ENCODE measurements around the gene SPACA6. TPM values are rescaled to one million over a fixed set of nuclear protein-coding genes. Genes with fewer than 3 reads are reported as not detected.
A peak's percentile ranks its signal among the peaks of the same experiment; 100 is the strongest.
"Not testable (repeated sequence)": the region's sequence is repeated elsewhere in the genome, so short reads cannot be mapped to it uniquely, and the experiment has no call there.

SPACA6 gene
- polyA plus RNA-seq, 3 donors: 0.99 to 5.1 (median 2.4) TPM

DNA sequence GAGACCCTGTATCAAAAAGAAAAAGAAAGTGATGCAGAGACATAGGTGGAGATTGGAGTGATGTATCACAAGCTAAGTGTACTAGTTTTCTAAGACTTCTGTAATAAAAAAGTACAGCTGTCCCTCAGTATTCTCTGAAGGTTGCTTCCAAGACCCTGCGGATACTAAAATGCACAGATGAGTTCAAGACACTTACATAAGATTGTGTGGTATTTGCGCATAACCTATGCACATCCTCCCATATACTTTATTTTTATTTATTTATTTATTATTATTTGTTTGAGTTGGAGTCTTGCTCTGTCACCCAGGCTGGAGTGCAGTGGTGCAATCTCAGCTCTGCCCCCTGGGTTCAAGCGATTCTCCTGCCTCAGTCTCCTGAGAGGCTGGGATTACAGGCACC is 44.3 kb downstream of the SPACA6 start:
- H3K36me3 Mint-ChIP-seq: peaks cover 5 to 10% of the 10 kb centered on the region in 2 donors
- peaks cover under 1% of the 10 kb centered on the region for H4K20me1 ChIP-seq (ENCODE audit: insufficient read depth, low read length)
- intact Hi-C loops (cut with micrococcal nuclease): loop anchor here (2.0 to 5.0 kb wide), 3 partner anchors 13 to 40 kb away; partner anchors contain the start of gene FPR1 (in 1 of the 2)
- peak overlapping the region in 5 of 7 donors; percentile 90 to 99 (median 92) for H3K27ac Mint-ChIP-seq
- TF ChIP-seq, protein P1, sequence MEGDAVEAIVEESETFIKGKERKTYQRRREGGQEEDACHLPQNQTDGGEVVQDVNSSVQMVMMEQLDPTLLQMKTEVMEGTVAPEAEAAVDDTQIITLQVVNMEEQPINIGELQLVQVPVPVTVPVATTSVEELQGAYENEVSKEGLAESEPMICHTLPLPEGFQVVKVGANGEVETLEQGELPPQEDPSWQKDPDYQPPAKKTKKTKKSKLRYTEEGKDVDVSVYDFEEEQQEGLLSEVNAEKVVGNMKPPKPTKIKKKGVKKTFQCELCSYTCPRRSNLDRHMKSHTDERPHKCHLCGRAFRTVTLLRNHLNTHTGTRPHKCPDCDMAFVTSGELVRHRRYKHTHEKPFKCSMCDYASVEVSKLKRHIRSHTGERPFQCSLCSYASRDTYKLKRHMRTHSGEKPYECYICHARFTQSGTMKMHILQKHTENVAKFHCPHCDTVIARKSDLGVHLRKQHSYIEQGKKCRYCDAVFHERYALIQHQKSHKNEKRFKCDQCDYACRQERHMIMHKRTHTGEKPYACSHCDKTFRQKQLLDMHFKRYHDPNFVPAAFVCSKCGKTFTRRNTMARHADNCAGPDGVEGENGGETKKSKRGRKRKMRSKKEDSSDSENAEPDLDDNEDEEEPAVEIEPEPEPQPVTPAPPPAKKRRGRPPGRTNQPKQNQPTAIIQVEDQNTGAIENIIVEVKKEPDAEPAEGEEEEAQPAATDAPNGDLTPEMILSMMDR (IDR thresholded peaks at IDR 0.05): no peak
- no peak overlapping the region for H3K9ac ChIP-seq (ENCODE audit: insufficient read depth, low read length, poor library complexity, severe bottlenecking)
- no peak overlapping the region for H3K4me3 Mint-ChIP-seq
- no peak for DNase-seq
- no peaks in the 10 kb centered on the region for H3K36me3 ChIP-seq (replicated peaks in 1 of 2; ENCODE audit: control insufficient read depth in 1 of 2, insufficient read depth in 2 of 2, low read length in 2 of 2)
- H3K79me2 ChIP-seq (ENCODE audit: insufficient read depth, low read length): no peaks in the 10 kb centered on the region
- H3K27me3 Mint-ChIP-seq (ENCODE audit: low read depth in 3 of 3): peaks cover under 1 to 14% (median 9%) of the 10 kb centered on the region in 3 donors
- peaks cover 58% of the 10 kb centered on the region for H3K4me1 Mint-ChIP-seq
- no peaks in the 10 kb centered on the region for H3K9me3 ChIP-seq (replicated peaks in 1 of 2; ENCODE audit: control insufficient read depth in 1 of 2, insufficient read depth in 1 of 2, low read length in 2 of 2)
- H3K27ac ChIP-seq (ENCODE audit: low read depth in 1 of 2, low read length in 2 of 2): no peak overlapping the region
- peaks cover 65 to 68% of the 10 kb centered on the region in 2 donors for H3K4me1 ChIP-seq (ENCODE audit: control insufficient read depth in 1 of 2, insufficient read depth in 2 of 2, low read length in 2 of 2)
- WGBS (ENCODE audit: insufficient coverage): 100% methylated on average over 1 of the region's 3 CpGs
- no peaks in the 10 kb centered on the region for H3K27me3 ChIP-seq (ENCODE audit: control insufficient read depth in 2 of 2, insufficient read depth in 2 of 2, low read length in 2 of 2)
- no peak overlapping the region for H2AFZ ChIP-seq (ENCODE audit: insufficient read depth, low read depth, low read length, poor library complexity, severe bottlenecking)
- no peak overlapping the region for H3K4me2 ChIP-seq (replicated peaks; ENCODE audit: extremely low read depth, low read length, poor library complexity, severe bottlenecking)
- H3K9me3 Mint-ChIP-seq: peaks cover 0 to 2% (median 0%) of the 10 kb centered on the region in 7 donors
- no peak overlapping the region for H3K4me3 ChIP-seq (replicated peaks in 1 of 3; ENCODE audit: low read depth in 2 of 3, low read length in 3 of 3)

DNA sequence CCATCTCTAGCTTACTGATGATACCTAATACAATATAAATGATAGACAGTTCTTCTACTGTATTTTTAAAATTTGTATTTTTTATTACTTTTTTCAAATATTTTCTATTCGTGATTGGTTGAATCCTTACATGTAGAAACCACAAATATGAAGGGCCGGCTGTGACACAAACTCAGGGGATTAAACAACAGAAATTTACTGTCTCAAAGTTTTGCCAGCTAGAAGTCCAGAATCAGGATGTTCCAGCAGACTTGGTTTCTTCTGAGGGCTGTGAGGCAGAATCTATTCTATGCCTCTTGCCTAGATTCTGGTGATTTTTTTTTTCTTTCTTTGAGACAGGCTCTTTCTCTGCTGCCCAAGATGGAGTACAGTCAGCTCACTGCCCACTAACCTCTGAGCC is 44.8 kb downstream of the SPACA6 start:
- Histone ChIP-seq H3K4me1 (ENCODE audit: control insufficient read depth in 1 of 2, insufficient read depth in 2 of 2, low read length in 2 of 2) (peaks cover 68% of the 10 kb centered on the region in 2 donors), H2AFZ (ENCODE audit: insufficient read depth, low read depth, low read length, poor library complexity, severe bottlenecking) (no peak overlapping the region), H3K9ac (ENCODE audit: insufficient read depth, low read length, poor library complexity, severe bottlenecking) (no peak overlapping the region), H3K27me3 (ENCODE audit: control insufficient read depth in 2 of 2, insufficient read depth in 2 of 2, low read length in 2 of 2) (no peaks in the 10 kb centered on the region), H3K27ac (ENCODE audit: low read depth in 1 of 2, low read length in 2 of 2) (no peak overlapping the region), H3K4me2 (replicated peaks; ENCODE audit: extremely low read depth, low read length, poor library complexity, severe bottlenecking) (no peak overlapping the region), H3K79me2 (ENCODE audit: insufficient read depth, low read length) (no peaks in the 10 kb centered on the region), H4K20me1 (ENCODE audit: insufficient read depth, low read length) (peaks cover 6% of the 10 kb centered on the region), H3K4me3 (replicated peaks in 1 of 3; ENCODE audit: low read depth in 2 of 3, low read length in 3 of 3) (no peak overlapping the region), H3K9me3 (replicated peaks in 1 of 2; ENCODE audit: control insufficient read depth in 1 of 2, insufficient read depth in 1 of 2, low read length in 2 of 2) (no peaks in the 10 kb centered on the region), H3K36me3 (replicated peaks in 1 of 2; ENCODE audit: control insufficient read depth in 1 of 2, insufficient read depth in 2 of 2, low read length in 2 of 2) (peaks cover 0 to under 1% of the 10 kb centered on the region in 2 donors)
- Mint-ChIP-seq H3K27ac (peak overlapping the region in 6 of 7 donors; percentile 57 to 88 (median 78)), H3K27me3 (ENCODE audit: low read depth in 3 of 3) (peaks cover 0 to 14% (median 4%) of the 10 kb centered on the region in 3 donors), H3K4me1 (peaks cover 61% of the 10 kb centered on the region), H3K9me3 (peaks cover 0 to 2% (median 0%) of the 10 kb centered on the region in 7 donors), H3K36me3 (peaks cover 10 to 16% of the 10 kb centered on the region in 2 donors), H3K4me3 (no peak overlapping the region)
- intact Hi-C loops (cut with micrococcal nuclease): loop anchor here (2.0 to 5.0 kb wide), 3 partner anchors 13 to 39 kb away; partner anchors contain the start of gene FPR1 (in 1 of the 2)
- 80% methylated on average over 1 of the region's 2 CpGs for WGBS (ENCODE audit: insufficient coverage)
- TF ChIP-seq, protein P1 (IDR thresholded peaks at IDR 0.05): no peak
- DNase-seq: no peak

DNA sequence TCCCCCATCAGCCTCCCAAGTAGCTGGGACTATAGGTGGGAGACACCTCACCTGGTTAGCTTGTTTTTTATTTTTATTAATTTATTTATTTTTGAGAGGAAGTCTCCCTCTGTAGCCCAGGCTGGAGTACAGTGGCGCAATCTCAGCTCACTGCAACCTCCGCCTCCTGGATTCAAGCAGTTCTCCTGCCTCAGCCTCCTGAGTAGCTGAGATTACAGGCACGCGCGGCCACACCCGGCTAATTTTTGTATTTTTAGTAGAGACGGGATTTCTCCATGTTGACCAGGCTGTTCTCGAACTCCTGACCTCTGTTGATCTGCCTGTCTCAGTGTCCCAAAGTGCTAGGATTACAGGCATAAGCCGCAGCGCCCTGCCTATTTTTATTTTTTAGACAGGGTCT is 45.4 kb downstream of the SPACA6 start:
- WGBS (ENCODE audit: insufficient coverage): 17% methylated on average over 6 of the region's 10 CpGs
- H4K20me1 ChIP-seq (ENCODE audit: insufficient read depth, low read length): peaks cover 12% of the 10 kb centered on the region
- not testable (repeated sequence) for H3K79me2 ChIP-seq (ENCODE audit: insufficient read depth, low read length); H3K36me3 ChIP-seq (replicated peaks in 1 of 2; ENCODE audit: control insufficient read depth in 1 of 2, insufficient read depth in 2 of 2, low read length in 2 of 2); H3K9me3 Mint-ChIP-seq; H3K9ac ChIP-seq (ENCODE audit: insufficient read depth, low read length, poor library complexity, severe bottlenecking); DNase-seq; H3K4me3 ChIP-seq (replicated peaks in 1 of 3; ENCODE audit: low read depth in 2 of 3, low read length in 3 of 3); H3K9me3 ChIP-seq (replicated peaks in 1 of 2; ENCODE audit: control insufficient read depth in 1 of 2, insufficient read depth in 1 of 2, low read length in 2 of 2); H3K4me3 Mint-ChIP-seq; H3K4me2 ChIP-seq (replicated peaks; ENCODE audit: extremely low read depth, low read length, poor library complexity, severe bottlenecking); H2AFZ ChIP-seq (ENCODE audit: insufficient read depth, low read depth, low read length, poor library complexity, severe bottlenecking); H3K27me3 ChIP-seq (ENCODE audit: control insufficient read depth in 2 of 2, insufficient read depth in 2 of 2, low read length in 2 of 2)
- Mint-ChIP-seq H3K27ac (peak overlapping the region in 5 of 7 donors; percentile 24 to 94 (median 87)), H3K4me1 (peaks cover 63% of the 10 kb centered on the region), H3K36me3 (peaks cover 16 to 22% of the 10 kb centered on the region in 2 donors), H3K27me3 (ENCODE audit: low read depth in 3 of 3) (peaks cover 0 to 14% (median 0%) of the 10 kb centered on the region in 3 donors)
- H3K27ac ChIP-seq (ENCODE audit: low read depth in 1 of 2, low read length in 2 of 2): peak overlapping the region in 1 of 2 donors; percentile 63
- intact Hi-C loops (cut with micrococcal nuclease): loop anchor here in 1 of 2 donors (5.0 kb wide), 1 partner anchor 39 kb away; no protein-coding TSS in a partner anchor
- peaks cover 73% of the 10 kb centered on the region in 2 donors for H3K4me1 ChIP-seq (ENCODE audit: control insufficient read depth in 1 of 2, insufficient read depth in 2 of 2, low read length in 2 of 2)
